ENCODE data around the gene SCAI. TPM values are rescaled to one million over a fixed set of nuclear protein-coding genes. Genes with fewer than 3 reads are reported as not detected.

Gene SCAI
- total and polyA plus RNA-seq, 9 of the 15 experiments (the other 6 are each of a cell fraction or from before 2014, with no cell fraction given), result 0.70 to 12.4 (median 4.2) TPM

DNA sequence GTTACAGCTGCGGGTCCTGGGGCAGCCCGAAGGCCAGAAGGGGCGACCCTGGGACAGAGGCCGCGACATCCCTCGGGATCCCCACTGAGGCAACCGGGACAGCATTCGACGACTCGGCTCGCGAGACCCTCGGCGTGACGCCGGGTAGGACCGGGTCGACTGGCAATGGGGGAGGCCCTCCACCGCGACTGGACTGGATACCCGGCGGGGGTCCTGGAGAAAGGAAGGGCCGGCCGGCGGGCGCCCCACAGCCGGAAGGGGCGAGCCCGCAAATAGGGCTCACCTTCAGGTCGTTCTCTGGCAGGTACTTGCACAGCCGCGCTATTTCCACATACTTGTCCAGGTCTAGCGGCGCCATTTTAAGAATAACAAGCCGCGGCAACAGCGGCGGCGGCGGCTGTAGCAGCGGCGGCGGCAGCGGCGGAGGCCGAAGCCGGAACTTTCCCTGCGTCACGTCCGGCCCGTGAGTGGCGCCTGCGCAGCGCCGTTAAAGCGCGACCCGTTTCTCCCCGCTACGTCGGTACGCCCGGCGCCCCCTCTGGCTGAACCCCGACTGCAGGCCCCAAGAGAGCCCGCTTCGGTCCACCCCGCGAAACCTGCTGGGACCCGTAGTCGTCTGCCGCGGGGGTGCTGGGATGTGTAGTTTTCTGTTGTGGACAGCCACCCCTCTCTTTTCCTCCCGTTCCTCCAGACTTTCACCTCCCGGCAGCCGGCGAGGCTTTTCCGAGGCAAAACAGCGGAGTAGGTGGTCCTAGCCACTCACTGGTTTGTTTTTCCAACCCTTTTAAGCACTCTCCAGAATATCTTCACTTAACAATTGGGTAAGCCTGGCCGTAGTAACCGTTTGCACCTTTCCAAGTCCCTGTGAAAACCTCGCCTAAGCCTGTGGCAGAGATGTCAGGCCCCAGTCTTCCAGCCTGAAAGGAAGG lies 46.3 kb upstream of the SCAI start, which contains the start of gene PPP6C (continued):
- TF ChIP-seq, protein P1, sequence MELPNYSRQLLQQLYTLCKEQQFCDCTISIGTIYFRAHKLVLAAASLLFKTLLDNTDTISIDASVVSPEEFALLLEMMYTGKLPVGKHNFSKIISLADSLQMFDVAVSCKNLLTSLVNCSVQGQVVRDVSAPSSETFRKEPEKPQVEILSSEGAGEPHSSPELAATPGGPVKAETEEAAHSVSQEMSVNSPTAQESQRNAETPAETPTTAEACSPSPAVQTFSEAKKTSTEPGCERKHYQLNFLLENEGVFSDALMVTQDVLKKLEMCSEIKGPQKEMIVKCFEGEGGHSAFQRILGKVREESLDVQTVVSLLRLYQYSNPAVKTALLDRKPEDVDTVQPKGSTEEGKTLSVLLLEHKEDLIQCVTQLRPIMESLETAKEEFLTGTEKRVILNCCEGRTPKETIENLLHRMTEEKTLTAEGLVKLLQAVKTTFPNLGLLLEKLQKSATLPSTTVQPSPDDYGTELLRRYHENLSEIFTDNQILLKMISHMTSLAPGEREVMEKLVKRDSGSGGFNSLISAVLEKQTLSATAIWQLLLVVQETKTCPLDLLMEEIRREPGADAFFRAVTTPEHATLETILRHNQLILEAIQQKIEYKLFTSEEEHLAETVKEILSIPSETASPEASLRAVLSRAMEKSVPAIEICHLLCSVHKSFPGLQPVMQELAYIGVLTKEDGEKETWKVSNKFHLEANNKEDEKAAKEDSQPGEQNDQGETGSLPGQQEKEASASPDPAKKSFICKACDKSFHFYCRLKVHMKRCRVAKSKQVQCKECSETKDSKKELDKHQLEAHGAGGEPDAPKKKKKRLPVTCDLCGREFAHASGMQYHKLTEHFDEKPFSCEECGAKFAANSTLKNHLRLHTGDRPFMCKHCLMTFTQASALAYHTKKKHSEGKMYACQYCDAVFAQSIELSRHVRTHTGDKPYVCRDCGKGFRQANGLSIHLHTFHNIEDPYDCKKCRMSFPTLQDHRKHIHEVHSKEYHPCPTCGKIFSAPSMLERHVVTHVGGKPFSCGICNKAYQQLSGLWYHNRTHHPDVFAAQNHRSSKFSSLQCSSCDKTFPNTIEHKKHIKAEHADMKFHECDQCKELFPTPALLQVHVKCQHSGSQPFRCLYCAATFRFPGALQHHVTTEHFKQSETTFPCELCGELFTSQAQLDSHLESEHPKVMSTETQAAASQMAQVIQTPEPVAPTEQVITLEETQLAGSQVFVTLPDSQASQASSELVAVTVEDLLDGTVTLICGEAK (IDR thresholded peaks at IDR 0.05), result peak; percentile 93
- TF ChIP-seq, protein P1 (CRISPR knock-in tag; IDR thresholded peaks at IDR 0.05), result no peak
- TF ChIP-seq ZNF232 (CRISPR knock-in tag; IDR thresholded peaks at IDR 0.05), result no peak; the same call in 1 of the 2 replicates
- TF ChIP-seq TAF9B (IDR thresholded peaks at IDR 0.05; ENCODE audit: partially characterized antibody), result peak; percentile 54
- no peak for TF ChIP-seq ZNF12 (CRISPR knock-in tag; IDR thresholded peaks at IDR 0.05)
- peak; percentile 83 for TF ChIP-seq ESRRA (IDR thresholded peaks at IDR 0.05; ENCODE audit: borderline replicate concordance, low read depth)
- TF ChIP-seq ZNF24 (IDR thresholded peaks at IDR 0.05), result peak; percentile 66; the same call in 1 of the 2 replicates
- TF ChIP-seq, protein P2, sequence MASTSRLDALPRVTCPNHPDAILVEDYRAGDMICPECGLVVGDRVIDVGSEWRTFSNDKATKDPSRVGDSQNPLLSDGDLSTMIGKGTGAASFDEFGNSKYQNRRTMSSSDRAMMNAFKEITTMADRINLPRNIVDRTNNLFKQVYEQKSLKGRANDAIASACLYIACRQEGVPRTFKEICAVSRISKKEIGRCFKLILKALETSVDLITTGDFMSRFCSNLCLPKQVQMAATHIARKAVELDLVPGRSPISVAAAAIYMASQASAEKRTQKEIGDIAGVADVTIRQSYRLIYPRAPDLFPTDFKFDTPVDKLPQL (IDR thresholded peaks at IDR 0.05; ENCODE audit: extremely low read depth, insufficient read length), result no peak
- TF ChIP-seq ZNF224 (CRISPR knock-in tag; IDR thresholded peaks at IDR 0.05), result peak; percentile 64; the same call in 1 of the 2 replicates
- no peak for TF ChIP-seq HMG20B (CRISPR knock-in tag; IDR thresholded peaks at IDR 0.05)
- TF ChIP-seq, protein P3, sequence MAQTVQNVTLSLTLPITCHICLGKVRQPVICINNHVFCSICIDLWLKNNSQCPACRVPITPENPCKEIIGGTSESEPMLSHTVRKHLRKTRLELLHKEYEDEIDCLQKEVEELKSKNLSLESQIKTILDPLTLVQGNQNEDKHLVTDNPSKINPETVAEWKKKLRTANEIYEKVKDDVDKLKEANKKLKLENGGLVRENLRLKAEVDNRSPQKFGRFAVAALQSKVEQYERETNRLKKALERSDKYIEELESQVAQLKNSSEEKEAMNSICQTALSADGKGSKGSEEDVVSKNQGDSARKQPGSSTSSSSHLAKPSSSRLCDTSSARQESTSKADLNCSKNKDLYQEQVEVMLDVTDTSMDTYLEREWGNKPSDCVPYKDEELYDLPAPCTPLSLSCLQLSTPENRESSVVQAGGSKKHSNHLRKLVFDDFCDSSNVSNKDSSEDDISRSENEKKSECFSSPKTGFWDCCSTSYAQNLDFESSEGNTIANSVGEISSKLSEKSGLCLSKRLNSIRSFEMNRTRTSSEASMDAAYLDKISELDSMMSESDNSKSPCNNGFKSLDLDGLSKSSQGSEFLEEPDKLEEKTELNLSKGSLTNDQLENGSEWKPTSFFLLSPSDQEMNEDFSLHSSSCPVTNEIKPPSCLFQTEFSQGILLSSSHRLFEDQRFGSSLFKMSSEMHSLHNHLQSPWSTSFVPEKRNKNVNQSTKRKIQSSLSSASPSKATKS (CRISPR knock-in tag; IDR thresholded peaks at IDR 0.05), result no peak
- TF ChIP-seq HEY1 (CRISPR knock-in tag; IDR thresholded peaks at IDR 0.05; ENCODE audit: borderline replicate concordance), result no peak
- TF ChIP-seq, protein P4, sequence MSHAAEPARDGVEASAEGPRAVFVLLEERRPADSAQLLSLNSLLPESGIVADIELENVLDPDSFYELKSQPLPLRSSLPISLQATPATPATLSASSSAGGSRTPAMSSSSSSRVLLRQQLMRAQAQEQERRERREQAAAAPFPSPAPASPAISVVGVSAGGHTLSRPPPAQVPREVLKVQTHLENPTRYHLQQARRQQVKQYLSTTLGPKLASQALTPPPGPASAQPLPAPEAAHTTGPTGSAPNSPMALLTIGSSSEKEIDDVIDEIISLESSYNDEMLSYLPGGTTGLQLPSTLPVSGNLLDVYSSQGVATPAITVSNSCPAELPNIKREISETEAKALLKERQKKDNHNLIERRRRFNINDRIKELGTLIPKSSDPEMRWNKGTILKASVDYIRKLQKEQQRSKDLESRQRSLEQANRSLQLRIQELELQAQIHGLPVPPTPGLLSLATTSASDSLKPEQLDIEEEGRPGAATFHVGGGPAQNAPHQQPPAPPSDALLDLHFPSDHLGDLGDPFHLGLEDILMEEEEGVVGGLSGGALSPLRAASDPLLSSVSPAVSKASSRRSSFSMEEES (CRISPR knock-in tag; IDR thresholded peaks at IDR 0.05), result no peak

Data from K562 (cell line).